ENCODE results near the gene MYOM1.

DNA sequence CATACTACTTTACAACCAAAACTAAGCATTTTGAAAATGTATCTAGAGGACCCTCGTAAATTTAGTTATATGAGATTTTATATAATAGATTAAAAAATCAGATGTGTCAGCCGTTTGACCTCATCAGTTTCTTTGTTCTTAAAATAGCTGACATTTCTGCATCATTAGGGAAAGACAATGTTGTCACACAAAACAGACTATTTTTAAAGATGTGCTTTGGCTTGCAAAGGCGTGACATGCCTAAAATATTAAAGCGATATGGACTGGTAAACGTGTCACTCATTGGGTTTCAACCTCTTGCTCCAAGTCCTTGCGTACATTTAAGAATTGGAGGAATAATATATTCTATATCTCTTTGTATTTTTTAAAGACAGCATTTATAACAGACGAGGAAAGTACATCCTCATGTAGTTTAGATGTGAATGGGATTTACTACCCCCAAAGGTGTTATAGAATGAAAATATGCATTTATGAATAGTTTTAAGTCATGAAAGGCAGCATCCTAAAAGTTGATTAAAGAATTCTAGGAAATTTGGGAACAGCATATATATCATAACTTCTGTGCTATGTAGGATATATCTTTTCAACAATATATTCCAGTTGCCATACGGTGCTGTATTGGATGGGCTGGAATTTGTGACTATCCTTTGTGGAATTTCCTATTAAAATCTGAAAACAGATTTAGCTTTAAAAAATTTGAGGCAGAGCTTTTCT is 31.6 kb upstream of the MYOM1 start:
- TF ChIP-seq POLR2A (IDR thresholded peaks at IDR 0.05): no peak
- TF ChIP-seq, protein P1, sequence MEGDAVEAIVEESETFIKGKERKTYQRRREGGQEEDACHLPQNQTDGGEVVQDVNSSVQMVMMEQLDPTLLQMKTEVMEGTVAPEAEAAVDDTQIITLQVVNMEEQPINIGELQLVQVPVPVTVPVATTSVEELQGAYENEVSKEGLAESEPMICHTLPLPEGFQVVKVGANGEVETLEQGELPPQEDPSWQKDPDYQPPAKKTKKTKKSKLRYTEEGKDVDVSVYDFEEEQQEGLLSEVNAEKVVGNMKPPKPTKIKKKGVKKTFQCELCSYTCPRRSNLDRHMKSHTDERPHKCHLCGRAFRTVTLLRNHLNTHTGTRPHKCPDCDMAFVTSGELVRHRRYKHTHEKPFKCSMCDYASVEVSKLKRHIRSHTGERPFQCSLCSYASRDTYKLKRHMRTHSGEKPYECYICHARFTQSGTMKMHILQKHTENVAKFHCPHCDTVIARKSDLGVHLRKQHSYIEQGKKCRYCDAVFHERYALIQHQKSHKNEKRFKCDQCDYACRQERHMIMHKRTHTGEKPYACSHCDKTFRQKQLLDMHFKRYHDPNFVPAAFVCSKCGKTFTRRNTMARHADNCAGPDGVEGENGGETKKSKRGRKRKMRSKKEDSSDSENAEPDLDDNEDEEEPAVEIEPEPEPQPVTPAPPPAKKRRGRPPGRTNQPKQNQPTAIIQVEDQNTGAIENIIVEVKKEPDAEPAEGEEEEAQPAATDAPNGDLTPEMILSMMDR (IDR thresholded peaks at IDR 0.05): no peak
